ENCODE data around the gene LRRC57.

The LRRC57 gene

DNA sequence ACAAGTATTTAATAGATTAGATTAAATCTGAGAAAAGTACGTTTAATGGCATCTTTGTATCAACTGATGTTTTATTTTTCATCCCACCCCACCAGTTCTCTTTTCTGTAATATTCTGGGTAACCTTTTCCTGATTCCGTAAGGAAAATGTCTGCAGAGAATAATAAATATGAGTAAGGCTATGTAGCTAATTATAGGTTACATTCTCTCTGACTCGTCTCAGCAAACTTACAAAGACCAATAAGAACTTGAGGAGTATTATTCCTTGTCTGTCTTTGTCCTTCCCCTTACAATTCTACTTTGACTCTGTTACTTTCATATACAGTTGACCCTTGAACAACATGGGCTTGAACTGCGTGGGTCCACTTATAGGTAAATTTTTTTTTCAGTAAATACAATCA, 41.1 kb downstream of the LRRC57 start:
- Histone ChIP-seq H3K27ac (ENCODE audit: low read depth in 2 of 2, low read length in 2 of 2) (no peak overlapping the region), H3K9ac (ENCODE audit: low read depth in 1 of 2, low read length in 2 of 2) (no peak overlapping the region), H3K4me3 (ENCODE audit: low read length in 2 of 2) (no peak overlapping the region), H3K9me3 (ENCODE audit: control insufficient read depth in 2 of 2, low read length in 2 of 2) (no peaks in the 10 kb centered on the region), H3K4me1 (ENCODE audit: control insufficient read depth in 2 of 2, insufficient read depth in 2 of 2, low read length in 2 of 2) (no peaks in the 10 kb centered on the region), H3K27me3 (ENCODE audit: control insufficient read depth in 2 of 2, insufficient read depth in 2 of 2, low read length in 2 of 2) (no peaks in the 10 kb centered on the region), H3K36me3 (ENCODE audit: control insufficient read depth in 2 of 2, insufficient read depth in 2 of 2, low read length in 2 of 2) (peaks cover 0 to 3% of the 10 kb centered on the region in 2 donors)

GRCh38 chr15:42504631-42505030, 44.0 kb downstream of the LRRC57 start:
- Histone ChIP-seq H3K27me3 (ENCODE audit: control insufficient read depth in 2 of 2, insufficient read depth in 2 of 2, low read length in 2 of 2) (no peaks in the 10 kb centered on the region), H3K27ac (ENCODE audit: low read depth in 2 of 2, low read length in 2 of 2) (no peak overlapping the region), H3K9ac (ENCODE audit: low read depth in 1 of 2, low read length in 2 of 2) (no peak overlapping the region), H3K4me1 (ENCODE audit: control insufficient read depth in 2 of 2, insufficient read depth in 2 of 2, low read length in 2 of 2) (peaks cover 3 to 4% of the 10 kb centered on the region in 2 donors), H3K36me3 (ENCODE audit: control insufficient read depth in 2 of 2, insufficient read depth in 2 of 2, low read length in 2 of 2) (no peaks in the 10 kb centered on the region), H3K9me3 (ENCODE audit: control insufficient read depth in 2 of 2, low read length in 2 of 2) (no peaks in the 10 kb centered on the region), H3K4me3 (ENCODE audit: low read length in 2 of 2) (no peak overlapping the region)

- H3K4me1 ChIP-seq (ENCODE audit: control insufficient read depth in 2 of 2, insufficient read depth in 2 of 2, low read length in 2 of 2): peaks cover 8 to 9% of the 10 kb centered on the region in 2 donors
- H3K4me3 ChIP-seq (ENCODE audit: low read length in 2 of 2): no peak overlapping the region
- H3K27me3 ChIP-seq (ENCODE audit: control insufficient read depth in 2 of 2, insufficient read depth in 2 of 2, low read length in 2 of 2): no peaks in the 10 kb centered on the region
- H3K9ac ChIP-seq (ENCODE audit: low read depth in 1 of 2, low read length in 2 of 2): no peak overlapping the region
- no peaks in the 10 kb centered on the region for H3K9me3 ChIP-seq (ENCODE audit: control insufficient read depth in 2 of 2, low read length in 2 of 2)
- H3K36me3 ChIP-seq (ENCODE audit: control insufficient read depth in 2 of 2, insufficient read depth in 2 of 2, low read length in 2 of 2): no peaks in the 10 kb centered on the region
- no peak overlapping the region for H3K27ac ChIP-seq (ENCODE audit: low read depth in 2 of 2, low read length in 2 of 2)
These were observed 44.8 kb downstream of the LRRC57 start for GRCh38 chr15:42503825-42504224.

- H3K9me3 ChIP-seq (ENCODE audit: control insufficient read depth in 2 of 2, low read length in 2 of 2): no peaks in the 10 kb centered on the region
- H3K36me3 ChIP-seq (ENCODE audit: control insufficient read depth in 2 of 2, insufficient read depth in 2 of 2, low read length in 2 of 2): no peaks in the 10 kb centered on the region
- H3K9ac ChIP-seq (ENCODE audit: low read depth in 1 of 2, low read length in 2 of 2): no peak overlapping the region
- H3K4me1 ChIP-seq (ENCODE audit: control insufficient read depth in 2 of 2, insufficient read depth in 2 of 2, low read length in 2 of 2): peaks cover 13 to 15% of the 10 kb centered on the region in 2 donors
- no peak overlapping the region for H3K27ac ChIP-seq (ENCODE audit: low read depth in 2 of 2, low read length in 2 of 2)
- H3K27me3 ChIP-seq (ENCODE audit: control insufficient read depth in 2 of 2, insufficient read depth in 2 of 2, low read length in 2 of 2): no peaks in the 10 kb centered on the region
- no peak overlapping the region for H3K4me3 ChIP-seq (ENCODE audit: low read length in 2 of 2)
These were observed 46.1 kb downstream of the LRRC57 start for GRCh38 chr15:42502477-42502876.

GRCh38 chr15:42499858-42500609, 48.6 kb downstream of the LRRC57 start:
- no peaks in the 10 kb centered on the region for H3K27me3 ChIP-seq (ENCODE audit: control insufficient read depth in 2 of 2, insufficient read depth in 2 of 2, low read length in 2 of 2)
- peaks cover 18% of the 10 kb centered on the region in 2 donors for H3K4me1 ChIP-seq (ENCODE audit: control insufficient read depth in 2 of 2, insufficient read depth in 2 of 2, low read length in 2 of 2)
- H3K9ac ChIP-seq (ENCODE audit: low read depth in 1 of 2, low read length in 2 of 2): no peak overlapping the region
- H3K36me3 ChIP-seq (ENCODE audit: control insufficient read depth in 2 of 2, insufficient read depth in 2 of 2, low read length in 2 of 2): no peaks in the 10 kb centered on the region
- peak overlapping the region in 1 of 2 donors; percentile 38 for H3K27ac ChIP-seq (ENCODE audit: low read depth in 2 of 2, low read length in 2 of 2)
- H3K9me3 ChIP-seq (ENCODE audit: control insufficient read depth in 2 of 2, low read length in 2 of 2): no peaks in the 10 kb centered on the region
- no peak overlapping the region for H3K4me3 ChIP-seq (ENCODE audit: low read length in 2 of 2)

- Histone ChIP-seq H3K27ac (ENCODE audit: low read depth in 2 of 2, low read length in 2 of 2) (peak overlapping the region in 1 of 2 donors; percentile 5), H3K4me3 (ENCODE audit: low read length in 2 of 2) (no peak overlapping the region), H3K9me3 (ENCODE audit: control insufficient read depth in 2 of 2, low read length in 2 of 2) (no peaks in the 10 kb centered on the region), H3K36me3 (ENCODE audit: control insufficient read depth in 2 of 2, insufficient read depth in 2 of 2, low read length in 2 of 2) (no peaks in the 10 kb centered on the region), H3K9ac (ENCODE audit: low read depth in 1 of 2, low read length in 2 of 2) (no peak overlapping the region), H3K27me3 (ENCODE audit: control insufficient read depth in 2 of 2, insufficient read depth in 2 of 2, low read length in 2 of 2) (no peaks in the 10 kb centered on the region), H3K4me1 (ENCODE audit: control insufficient read depth in 2 of 2, insufficient read depth in 2 of 2, low read length in 2 of 2) (peaks cover 20 to 25% of the 10 kb centered on the region in 2 donors)
These were observed 50.2 kb downstream of the LRRC57 start for GRCh38 chr15:42498212-42499068.

- Histone ChIP-seq H3K9ac (ENCODE audit: low read depth in 1 of 2, low read length in 2 of 2) (peak within 1 kb of the TSS; percentile 81 to 96), H3K4me3 (ENCODE audit: low read length in 2 of 2) (peak within 1 kb of the TSS; percentile 77 to 92), H3K36me3 (ENCODE audit: control insufficient read depth in 2 of 2, insufficient read depth in 2 of 2, low read length in 2 of 2) (no peaks in the 10 kb centered on the region), H3K4me1 (ENCODE audit: control insufficient read depth in 2 of 2, insufficient read depth in 2 of 2, low read length in 2 of 2) (peaks cover 23 to 29% of the 10 kb centered on the region in 2 donors), H3K27me3 (ENCODE audit: control insufficient read depth in 2 of 2, insufficient read depth in 2 of 2, low read length in 2 of 2) (no peaks in the 10 kb centered on the region), H3K27ac (ENCODE audit: low read depth in 2 of 2, low read length in 2 of 2) (peak within 1 kb of the TSS; percentile 83 to 87), H3K9me3 (ENCODE audit: control insufficient read depth in 2 of 2, low read length in 2 of 2) (no peaks in the 10 kb centered on the region)
These were observed 53.0 kb downstream of the LRRC57 start, which contains the start of gene SNAP23 for GRCh38 chr15:42495361-42496212. TSS of gene SNAP23 (plus strand) at chr15:42495634. CDS start at chr15:42511847, 16,213 bp downstream.

GRCh38 chr15:42494998-42495360, 53.6 kb downstream of the LRRC57 start:
- H3K9ac ChIP-seq (ENCODE audit: low read depth in 1 of 2, low read length in 2 of 2): peak overlapping the region; percentile 81 to 96
- H3K9me3 ChIP-seq (ENCODE audit: control insufficient read depth in 2 of 2, low read length in 2 of 2): no peaks in the 10 kb centered on the region
- H3K27me3 ChIP-seq (ENCODE audit: control insufficient read depth in 2 of 2, insufficient read depth in 2 of 2, low read length in 2 of 2): no peaks in the 10 kb centered on the region
- H3K27ac ChIP-seq (ENCODE audit: low read depth in 2 of 2, low read length in 2 of 2): peak overlapping the region; percentile 83 to 87
- H3K4me1 ChIP-seq (ENCODE audit: control insufficient read depth in 2 of 2, insufficient read depth in 2 of 2, low read length in 2 of 2): peaks cover 22 to 29% of the 10 kb centered on the region in 2 donors
- peak overlapping the region; percentile 77 to 92 for H3K4me3 ChIP-seq (ENCODE audit: low read length in 2 of 2)
- no peaks in the 10 kb centered on the region for H3K36me3 ChIP-seq (ENCODE audit: control insufficient read depth in 2 of 2, insufficient read depth in 2 of 2, low read length in 2 of 2)

- peaks cover 14 to 19% of the 10 kb centered on the region in 2 donors for H3K4me1 ChIP-seq (ENCODE audit: control insufficient read depth in 2 of 2, insufficient read depth in 2 of 2, low read length in 2 of 2)
- H3K9me3 ChIP-seq (ENCODE audit: control insufficient read depth in 2 of 2, low read length in 2 of 2): no peaks in the 10 kb centered on the region
- no peak overlapping the region for H3K9ac ChIP-seq (ENCODE audit: low read depth in 1 of 2, low read length in 2 of 2)
- no peaks in the 10 kb centered on the region for H3K27me3 ChIP-seq (ENCODE audit: control insufficient read depth in 2 of 2, insufficient read depth in 2 of 2, low read length in 2 of 2)
- peak overlapping the region; percentile 62 to 87 for H3K27ac ChIP-seq (ENCODE audit: low read depth in 2 of 2, low read length in 2 of 2)
- H3K4me3 ChIP-seq (ENCODE audit: low read length in 2 of 2): peak overlapping the region in 1 of 2 donors; percentile 4
- H3K36me3 ChIP-seq (ENCODE audit: control insufficient read depth in 2 of 2, insufficient read depth in 2 of 2, low read length in 2 of 2): no peaks in the 10 kb centered on the region
These were observed 54.9 kb downstream of the LRRC57 start for GRCh38 chr15:42493679-42494078.

Measured in mucosa of rectum (tissue), 2 donors.